Measurements from ENCODE around the gene AHRR.

AHRR gene

GRCh38 chr5:423233-423565 lies 101.7 kb downstream of the AHRR start:
- Histone ChIP-seq H3K4me1 (ENCODE audit: control insufficient read depth, insufficient read depth, low read length) (peaks cover 3% of the 10 kb centered on the region; the same call in 1 of the 2 replicates), H3K27me3 (ENCODE audit: control insufficient read depth, insufficient read depth, low read length) (no peaks in the 10 kb centered on the region), H3K9ac (ENCODE audit: low read depth, low read length) (no peak overlapping the region), H3K4me3 (ENCODE audit: low read depth, low read length) (no peak overlapping the region), H3K27ac (ENCODE audit: low read depth, low read length) (no peak overlapping the region), H3K36me3 (ENCODE audit: control insufficient read depth, insufficient read depth, low read length) (no peaks in the 10 kb centered on the region), H3K9me3 (ENCODE audit: control insufficient read depth, insufficient read depth, low read length) (no peaks in the 10 kb centered on the region)

GRCh38 chr5:423626-424261 lies 102.2 kb downstream of the AHRR start:
- no peak overlapping the region for H3K9ac ChIP-seq (ENCODE audit: low read depth, low read length)
- peaks cover 2% of the 10 kb centered on the region; the same call in 1 of the 2 replicates for H3K4me1 ChIP-seq (ENCODE audit: control insufficient read depth, insufficient read depth, low read length)

GRCh38 chr5:424301-425110 lies 103.0 kb downstream of the AHRR start:
- Histone ChIP-seq H3K4me3 (ENCODE audit: low read depth, low read length) (no peak overlapping the region), H3K27me3 (ENCODE audit: control insufficient read depth, insufficient read depth, low read length) (no peaks in the 10 kb centered on the region), H3K9ac (ENCODE audit: low read depth, low read length) (no peak overlapping the region), H3K27ac (ENCODE audit: low read depth, low read length) (no peak overlapping the region), H3K36me3 (ENCODE audit: control insufficient read depth, insufficient read depth, low read length) (no peaks in the 10 kb centered on the region), H3K4me1 (ENCODE audit: control insufficient read depth, insufficient read depth, low read length) (no peaks in the 10 kb centered on the region), H3K9me3 (ENCODE audit: control insufficient read depth, insufficient read depth, low read length) (no peaks in the 10 kb centered on the region)

More at GRCh38 chr5:423626-424261, 102.2 kb downstream of the AHRR start:
- no peak overlapping the region for H3K4me3 ChIP-seq (ENCODE audit: low read depth, low read length)
- no peaks in the 10 kb centered on the region for H3K9me3 ChIP-seq (ENCODE audit: control insufficient read depth, insufficient read depth, low read length)
- no peak overlapping the region for H3K27ac ChIP-seq (ENCODE audit: low read depth, low read length)
- H3K27me3 ChIP-seq (ENCODE audit: control insufficient read depth, insufficient read depth, low read length) = no peaks in the 10 kb centered on the region
- H3K36me3 ChIP-seq (ENCODE audit: control insufficient read depth, insufficient read depth, low read length) = no peaks in the 10 kb centered on the region

- Histone ChIP-seq H3K36me3 (ENCODE audit: control insufficient read depth, insufficient read depth, low read length) (no peaks in the 10 kb centered on the region), H3K4me3 (ENCODE audit: low read depth, low read length) (no peak overlapping the region), H3K4me1 (ENCODE audit: control insufficient read depth, insufficient read depth, low read length) (no peaks in the 10 kb centered on the region), H3K9me3 (ENCODE audit: control insufficient read depth, insufficient read depth, low read length) (no peaks in the 10 kb centered on the region), H3K27ac (ENCODE audit: low read depth, low read length) (no peak overlapping the region), H3K9ac (ENCODE audit: low read depth, low read length) (no peak overlapping the region), H3K27me3 (ENCODE audit: control insufficient read depth, insufficient read depth, low read length) (no peaks in the 10 kb centered on the region)
These were observed 104.2 kb downstream of the AHRR start for GRCh38 chr5:425714-426113.

- H3K4me3 ChIP-seq (ENCODE audit: low read depth, low read length) = no peak overlapping the region
- no peaks in the 10 kb centered on the region for H3K4me1 ChIP-seq (ENCODE audit: control insufficient read depth, insufficient read depth, low read length)
- no peaks in the 10 kb centered on the region for H3K9me3 ChIP-seq (ENCODE audit: control insufficient read depth, insufficient read depth, low read length)
- H3K27me3 ChIP-seq (ENCODE audit: control insufficient read depth, insufficient read depth, low read length) = no peaks in the 10 kb centered on the region
- H3K36me3 ChIP-seq (ENCODE audit: control insufficient read depth, insufficient read depth, low read length) = no peaks in the 10 kb centered on the region
- no peak overlapping the region for H3K9ac ChIP-seq (ENCODE audit: low read depth, low read length)
- H3K27ac ChIP-seq (ENCODE audit: low read depth, low read length) = no peak overlapping the region
These were observed 105.0 kb downstream of the AHRR start for GRCh38 chr5:426392-426976.

GRCh38 chr5:427415-428087 lies 106.0 kb downstream of the AHRR start:
- no peaks in the 10 kb centered on the region for H3K36me3 ChIP-seq (ENCODE audit: control insufficient read depth, insufficient read depth, low read length)
- H3K4me3 ChIP-seq (ENCODE audit: low read depth, low read length) = no peak overlapping the region
- H3K4me1 ChIP-seq (ENCODE audit: control insufficient read depth, insufficient read depth, low read length) = no peaks in the 10 kb centered on the region
- H3K27me3 ChIP-seq (ENCODE audit: control insufficient read depth, insufficient read depth, low read length) = no peaks in the 10 kb centered on the region
- H3K27ac ChIP-seq (ENCODE audit: low read depth, low read length) = no peak overlapping the region
- H3K9me3 ChIP-seq (ENCODE audit: control insufficient read depth, insufficient read depth, low read length) = no peaks in the 10 kb centered on the region
- no peak overlapping the region for H3K9ac ChIP-seq (ENCODE audit: low read depth, low read length)

- Histone ChIP-seq H3K27ac (ENCODE audit: low read depth, low read length) (no peak overlapping the region), H3K4me1 (ENCODE audit: control insufficient read depth, insufficient read depth, low read length) (no peaks in the 10 kb centered on the region), H3K36me3 (ENCODE audit: control insufficient read depth, insufficient read depth, low read length) (no peaks in the 10 kb centered on the region), H3K4me3 (ENCODE audit: low read depth, low read length) (no peak overlapping the region), H3K9ac (ENCODE audit: low read depth, low read length) (no peak overlapping the region), H3K27me3 (ENCODE audit: control insufficient read depth, insufficient read depth, low read length) (no peaks in the 10 kb centered on the region), H3K9me3 (ENCODE audit: control insufficient read depth, insufficient read depth, low read length) (no peaks in the 10 kb centered on the region)
These were observed 106.7 kb downstream of the AHRR start for GRCh38 chr5:428219-428618.

- no peaks in the 10 kb centered on the region for H3K27me3 ChIP-seq (ENCODE audit: control insufficient read depth, insufficient read depth, low read length)
- no peak overlapping the region for H3K9ac ChIP-seq (ENCODE audit: low read depth, low read length)
- H3K27ac ChIP-seq (ENCODE audit: low read depth, low read length) = no peak overlapping the region
- H3K4me1 ChIP-seq (ENCODE audit: control insufficient read depth, insufficient read depth, low read length) = no peaks in the 10 kb centered on the region
- H3K9me3 ChIP-seq (ENCODE audit: control insufficient read depth, insufficient read depth, low read length) = no peaks in the 10 kb centered on the region
- H3K36me3 ChIP-seq (ENCODE audit: control insufficient read depth, insufficient read depth, low read length) = no peaks in the 10 kb centered on the region
- no peak overlapping the region for H3K4me3 ChIP-seq (ENCODE audit: low read depth, low read length)
These were observed 107.4 kb downstream of the AHRR start for GRCh38 chr5:428754-429452.

- Histone ChIP-seq H3K36me3 (ENCODE audit: control insufficient read depth, insufficient read depth, low read length) (no peaks in the 10 kb centered on the region), H3K27ac (ENCODE audit: low read depth, low read length) (no peak overlapping the region), H3K27me3 (ENCODE audit: control insufficient read depth, insufficient read depth, low read length) (no peaks in the 10 kb centered on the region), H3K9ac (ENCODE audit: low read depth, low read length) (no peak overlapping the region), H3K4me1 (ENCODE audit: control insufficient read depth, insufficient read depth, low read length) (no peaks in the 10 kb centered on the region), H3K9me3 (ENCODE audit: control insufficient read depth, insufficient read depth, low read length) (no peaks in the 10 kb centered on the region), H3K4me3 (ENCODE audit: low read depth, low read length) (no peak overlapping the region)
These were observed 108.1 kb downstream of the AHRR start for GRCh38 chr5:429453-430188.

- H3K4me1 ChIP-seq (ENCODE audit: control insufficient read depth, insufficient read depth, low read length) = no peaks in the 10 kb centered on the region
- H3K27ac ChIP-seq (ENCODE audit: low read depth, low read length) = no peak overlapping the region
- no peaks in the 10 kb centered on the region for H3K9me3 ChIP-seq (ENCODE audit: control insufficient read depth, insufficient read depth, low read length)
- no peaks in the 10 kb centered on the region for H3K36me3 ChIP-seq (ENCODE audit: control insufficient read depth, insufficient read depth, low read length)
- H3K4me3 ChIP-seq (ENCODE audit: low read depth, low read length) = no peak overlapping the region
- no peaks in the 10 kb centered on the region for H3K27me3 ChIP-seq (ENCODE audit: control insufficient read depth, insufficient read depth, low read length)
- H3K9ac ChIP-seq (ENCODE audit: low read depth, low read length) = no peak overlapping the region
These were observed 108.9 kb downstream of the AHRR start for GRCh38 chr5:430214-430925.

All from HUES48 (cell line).